ENCODE results near the gene MSANTD2.

Gene MSANTD2

DNA sequence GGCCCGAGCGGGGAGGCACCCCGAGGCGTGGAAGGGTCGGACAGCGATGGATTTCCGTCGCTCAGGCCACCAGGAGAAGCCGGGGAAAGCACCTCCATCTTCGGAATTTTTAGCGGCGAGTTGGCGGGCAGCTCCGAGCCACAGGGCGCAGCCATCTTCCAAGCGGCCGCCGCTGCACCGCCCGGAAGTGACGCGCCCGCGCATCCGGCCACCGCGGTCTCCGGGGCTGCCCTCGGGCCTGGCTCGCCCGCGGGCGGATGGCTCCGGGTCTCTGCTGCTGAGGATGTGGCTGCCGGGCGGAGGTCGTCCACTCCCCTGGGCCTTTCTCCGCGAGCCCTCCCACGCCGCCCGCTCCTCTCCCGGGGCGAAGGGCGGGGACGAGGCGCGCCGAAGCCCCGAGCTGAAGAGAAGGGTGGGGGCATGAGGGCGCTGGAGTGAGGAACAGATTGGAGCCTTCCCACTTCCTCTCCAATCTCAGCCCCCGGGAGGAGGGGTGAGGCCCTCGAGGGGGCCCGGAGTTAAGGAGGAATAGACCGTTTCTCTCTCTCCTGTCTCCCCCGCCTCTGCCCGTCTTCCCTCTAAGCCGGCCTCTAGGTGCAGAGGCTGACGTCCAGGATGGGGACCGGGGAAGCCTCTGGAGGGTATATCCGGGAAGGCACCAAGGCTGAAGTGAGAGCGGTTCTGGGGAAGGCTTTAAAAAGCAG, at the start of gene MSANTD2:
MSANTD2 (minus strand) TSS at position 181 of the 704 bp plus-strand sequence; CDS start at position 155, 26 bp downstream.
- DNase-seq, result peak; percentile 83

DNA sequence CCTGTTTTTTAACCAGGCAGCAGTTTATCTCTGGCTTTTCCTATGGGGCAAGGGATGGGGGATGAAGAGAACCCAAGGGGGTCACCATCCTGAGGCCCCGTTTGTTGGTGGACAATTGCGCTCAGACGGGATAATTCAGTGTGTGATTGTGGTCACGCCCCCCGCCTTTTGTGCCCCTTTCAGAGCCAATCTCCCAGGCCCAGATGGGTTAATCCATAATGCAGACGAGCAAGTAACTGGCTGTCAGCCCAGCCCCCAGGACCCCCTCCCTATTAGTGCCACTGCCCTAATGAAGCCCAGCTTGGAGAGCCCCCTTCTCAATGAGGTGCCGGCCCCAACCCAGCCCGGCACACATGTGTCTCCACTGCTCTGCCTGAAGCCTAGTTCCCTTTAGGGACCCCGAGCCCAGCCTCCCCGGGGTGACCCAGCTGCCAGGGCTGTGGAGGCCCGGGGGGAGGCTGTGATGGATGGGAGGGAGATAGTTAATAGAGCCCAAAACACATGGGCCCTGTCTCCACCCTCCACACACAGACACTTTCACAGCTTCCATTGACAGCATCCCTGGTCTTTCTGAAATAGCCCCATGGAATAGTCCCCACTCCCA, 46.0 kb upstream of the MSANTD2 start:
- no peak for DNase-seq

DNA sequence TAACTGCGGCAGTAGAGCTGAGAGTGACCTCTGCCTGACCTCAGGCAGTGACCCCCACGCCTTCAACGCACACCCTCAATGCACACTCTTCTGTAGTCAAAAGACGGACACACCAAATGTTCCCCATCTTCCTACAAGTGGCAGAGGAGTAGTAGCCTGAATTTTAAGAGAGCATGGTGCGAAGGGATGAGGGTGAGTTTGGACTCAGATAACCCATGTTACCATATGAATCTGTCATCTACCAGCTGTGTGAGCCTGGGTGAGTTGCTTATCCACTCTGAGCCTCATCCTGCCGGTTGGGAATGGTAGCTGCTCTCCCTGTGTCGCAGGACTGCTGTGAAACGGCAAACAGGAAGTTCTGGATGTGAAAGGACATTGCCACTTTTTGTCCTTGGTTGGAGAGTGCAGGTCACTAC, 44.5 kb upstream of the MSANTD2 start:
- no peak for DNase-seq

DNA sequence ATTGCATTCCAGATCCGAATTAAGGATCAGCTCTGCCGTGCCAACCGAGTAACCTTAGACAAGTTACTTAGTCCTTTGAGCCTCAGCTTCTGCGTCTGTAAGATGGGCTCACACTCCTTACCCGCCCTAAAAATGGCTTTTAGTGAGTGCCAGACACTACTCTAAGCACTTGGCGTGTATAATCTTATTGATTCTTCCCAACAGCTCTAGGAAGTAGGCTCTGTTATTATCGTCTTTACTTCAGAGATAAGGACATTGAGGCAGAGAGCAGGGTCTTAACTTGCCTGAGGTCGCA, 43.4 kb upstream of the MSANTD2 start:
- DNase-seq, result no peak

DNA sequence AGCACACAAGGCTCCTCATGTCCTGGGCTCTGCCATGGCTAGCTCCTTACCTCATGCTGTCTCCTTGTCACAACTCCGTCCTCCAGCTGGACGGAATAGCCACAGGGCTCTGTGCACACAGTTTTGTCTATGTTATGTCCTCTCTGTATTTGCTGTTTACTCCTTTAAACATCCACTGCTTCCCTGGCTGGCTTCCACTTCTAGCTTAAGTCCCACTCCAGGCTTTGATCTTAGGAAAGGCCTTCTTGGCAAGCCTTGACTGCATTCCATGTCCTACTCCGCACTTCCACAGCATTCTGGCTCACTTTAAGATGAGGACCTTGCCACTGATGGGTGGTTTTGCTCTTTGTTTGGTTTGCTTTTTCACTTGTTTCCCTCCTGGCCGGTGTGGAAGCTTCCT, 42.1 kb upstream of the MSANTD2 start:
- DNase-seq, result no peak

DNA sequence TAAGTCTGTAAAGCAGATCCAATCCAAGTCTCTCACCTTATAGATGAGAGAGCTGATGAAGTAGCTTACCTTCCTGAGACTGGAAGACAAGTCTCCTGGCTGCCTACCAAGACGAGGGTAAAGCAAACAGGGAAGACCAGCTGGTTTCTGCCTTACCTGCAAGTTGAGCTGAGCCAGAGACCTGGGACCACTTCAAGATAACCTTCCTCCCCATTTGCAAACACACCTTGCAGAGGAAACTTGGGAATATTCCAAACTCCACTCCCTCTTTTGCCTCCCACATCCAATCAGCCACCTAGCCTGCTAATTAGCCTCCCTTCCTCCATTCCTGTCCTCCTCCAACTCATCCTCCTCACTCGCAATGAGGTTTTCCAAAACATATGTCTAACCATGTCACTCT, 41.6 kb upstream of the MSANTD2 start:
- DNase-seq, result no peak

DNA sequence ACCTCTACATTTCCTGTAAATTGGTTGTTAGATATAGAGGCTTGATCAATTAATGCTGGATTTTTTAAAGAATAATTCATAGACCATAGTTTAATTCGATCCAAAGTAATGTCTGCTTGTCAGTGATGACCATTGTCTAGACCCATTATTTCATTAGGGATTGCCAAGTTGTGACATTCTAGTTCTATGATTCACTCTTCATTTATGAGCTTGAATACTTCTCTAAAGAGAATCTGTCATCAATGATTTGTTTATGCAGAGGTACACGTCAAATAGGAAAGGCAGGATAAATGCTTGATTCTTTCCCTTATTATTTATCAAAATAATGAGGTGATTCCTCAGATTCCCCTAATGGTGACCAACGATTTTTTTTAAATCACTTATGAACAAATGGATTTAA, 41.0 kb upstream of the MSANTD2 start:
- DNase-seq, result no peak

DNA sequence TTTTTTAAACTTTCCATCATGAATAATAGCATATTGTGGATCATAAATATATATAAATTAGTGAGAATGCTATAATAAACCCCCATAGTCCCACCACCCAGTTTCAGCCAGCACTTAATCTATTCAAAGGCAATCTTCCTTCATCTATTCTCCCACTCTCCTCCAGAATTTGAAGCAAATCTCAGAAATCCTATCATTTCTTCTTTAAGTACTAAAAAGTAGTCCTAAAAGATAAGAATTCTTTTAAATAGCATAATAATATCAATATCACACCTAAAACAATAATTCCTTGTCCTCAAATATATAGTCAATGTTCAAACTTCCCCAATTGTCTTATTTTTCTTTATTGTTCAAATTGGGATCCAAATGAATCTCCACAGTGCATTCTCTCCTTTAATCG, 40.5 kb upstream of the MSANTD2 start:
- DNase-seq, result no peak

DNA sequence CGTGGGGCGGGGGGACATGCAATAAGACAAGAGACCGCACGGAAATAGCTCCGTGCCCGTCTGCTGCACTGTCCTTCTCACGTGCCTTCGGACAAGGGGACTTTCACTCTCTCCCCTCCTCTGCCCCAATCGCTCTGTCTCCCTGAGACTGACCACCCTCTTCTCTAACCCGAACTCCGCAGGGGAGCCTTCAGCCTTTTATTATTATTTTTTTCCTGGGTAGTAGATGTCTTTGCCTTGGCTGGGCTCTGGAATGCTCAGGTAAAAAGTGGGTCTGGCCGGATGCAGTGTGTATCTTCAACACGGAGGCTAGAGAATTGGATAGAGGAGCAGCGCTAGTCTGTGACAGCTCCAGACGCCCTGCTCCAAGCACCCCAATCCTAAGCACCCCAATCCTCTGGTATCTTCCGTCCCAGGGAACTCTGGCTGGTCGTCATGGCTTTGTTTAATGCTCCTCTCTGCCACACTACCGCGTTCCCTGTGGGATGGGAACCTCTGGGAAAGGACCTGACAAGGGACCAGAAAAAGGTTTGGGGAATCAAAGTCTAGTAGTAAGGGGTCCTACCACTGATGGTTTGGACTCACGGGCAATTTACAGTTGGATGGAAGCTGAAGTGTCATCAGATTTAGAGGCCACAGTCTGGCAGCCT, 39.9 kb upstream of the MSANTD2 start:
- no peak for DNase-seq

DNA sequence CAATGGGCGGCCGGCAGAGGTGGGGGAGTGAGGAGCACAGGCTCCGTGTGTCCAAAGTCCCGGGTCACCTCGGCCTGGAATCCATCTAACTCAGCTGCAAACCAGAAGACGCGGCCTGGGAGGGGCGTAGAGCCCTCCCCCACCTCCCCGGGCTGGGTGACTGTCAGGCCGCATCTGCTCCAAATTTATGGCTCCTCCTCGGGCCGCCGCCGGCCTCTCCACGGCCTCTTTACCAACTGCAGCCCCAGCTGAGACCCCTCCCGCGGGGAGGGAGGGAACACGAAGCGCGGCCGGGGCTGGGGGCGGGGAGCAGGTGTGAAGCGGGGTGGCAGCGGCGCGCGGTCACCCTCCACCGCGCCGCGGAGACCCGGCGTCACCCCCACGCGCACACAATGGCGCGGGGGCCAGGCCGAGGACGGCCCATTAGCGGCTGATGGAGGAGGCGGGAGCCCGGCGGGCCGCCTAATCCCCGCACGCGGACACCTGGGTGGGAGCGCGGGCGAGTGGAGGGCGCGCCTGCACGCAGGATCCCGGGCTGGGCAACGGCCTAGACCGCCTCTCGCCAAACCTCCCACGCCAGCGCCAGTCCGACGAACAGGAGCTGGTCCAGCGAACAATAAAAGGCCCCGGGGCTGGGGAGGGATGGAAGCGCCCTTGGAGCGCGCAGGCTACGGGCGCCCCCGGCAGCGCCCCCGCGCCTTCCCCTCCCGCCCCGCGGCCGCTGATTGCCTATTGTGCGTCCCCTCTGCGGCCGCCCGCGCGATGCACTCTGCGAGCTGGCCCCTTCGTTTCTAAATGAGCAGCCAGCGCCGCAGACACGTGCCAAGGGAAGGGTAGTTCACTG, 39.1 kb upstream of the MSANTD2 start:
- DNase-seq, result peak; percentile 60

DNA sequence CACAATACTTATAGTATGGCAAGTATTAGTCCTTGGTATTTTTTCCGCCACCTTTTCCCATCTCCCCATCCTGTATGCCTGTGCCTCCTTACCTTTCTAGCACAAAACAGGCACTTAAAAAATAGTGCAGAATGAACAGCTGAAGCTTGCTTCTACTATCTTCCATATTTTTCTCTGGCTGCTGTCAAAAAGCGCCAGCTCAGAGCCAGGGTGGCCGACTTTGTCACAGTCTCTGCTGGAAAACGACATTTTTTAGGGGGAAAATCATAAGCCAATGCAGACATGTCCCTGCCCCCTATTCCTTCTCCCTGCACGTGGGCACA, 38.6 kb upstream of the MSANTD2 start:
- no peak for DNase-seq

DNA sequence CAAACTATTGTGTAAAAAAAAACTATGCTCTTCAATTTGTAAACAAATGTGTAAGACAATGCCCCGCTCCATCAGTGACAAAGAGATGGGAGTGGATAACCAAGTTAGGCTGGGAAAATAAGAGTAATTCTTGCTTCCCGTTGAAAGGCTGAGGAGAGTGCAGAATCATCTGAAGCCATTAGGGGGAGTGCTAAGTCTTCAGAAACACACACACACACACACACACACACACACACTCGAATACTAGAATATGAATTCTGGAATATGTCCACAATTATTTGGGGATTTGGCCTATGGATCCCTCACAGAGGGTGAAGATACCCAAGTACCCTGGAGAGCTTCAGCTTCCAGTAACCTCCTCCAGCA, 37.3 kb upstream of the MSANTD2 start:
- peak; percentile 64 for DNase-seq

DNA sequence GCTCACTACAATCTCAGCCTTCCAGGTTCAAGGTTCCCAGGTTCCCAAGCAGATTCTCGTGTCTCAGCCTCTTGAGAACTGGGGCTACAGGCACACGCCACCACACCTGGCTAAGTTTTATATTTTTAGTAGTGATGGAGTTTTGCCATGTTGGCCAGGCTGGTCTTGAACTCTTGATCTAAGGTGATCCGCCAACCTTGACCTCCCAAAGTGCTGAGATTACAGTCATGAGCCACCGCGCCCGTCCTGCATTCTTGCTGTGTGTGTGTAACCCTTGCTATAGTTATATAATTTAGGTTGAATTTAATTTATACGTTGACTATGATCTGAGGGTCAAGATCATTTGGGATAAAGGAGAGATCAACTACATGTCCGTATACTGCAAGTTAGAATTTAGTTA, 35.7 kb upstream of the MSANTD2 start:
- DNase-seq, result no peak

DNA sequence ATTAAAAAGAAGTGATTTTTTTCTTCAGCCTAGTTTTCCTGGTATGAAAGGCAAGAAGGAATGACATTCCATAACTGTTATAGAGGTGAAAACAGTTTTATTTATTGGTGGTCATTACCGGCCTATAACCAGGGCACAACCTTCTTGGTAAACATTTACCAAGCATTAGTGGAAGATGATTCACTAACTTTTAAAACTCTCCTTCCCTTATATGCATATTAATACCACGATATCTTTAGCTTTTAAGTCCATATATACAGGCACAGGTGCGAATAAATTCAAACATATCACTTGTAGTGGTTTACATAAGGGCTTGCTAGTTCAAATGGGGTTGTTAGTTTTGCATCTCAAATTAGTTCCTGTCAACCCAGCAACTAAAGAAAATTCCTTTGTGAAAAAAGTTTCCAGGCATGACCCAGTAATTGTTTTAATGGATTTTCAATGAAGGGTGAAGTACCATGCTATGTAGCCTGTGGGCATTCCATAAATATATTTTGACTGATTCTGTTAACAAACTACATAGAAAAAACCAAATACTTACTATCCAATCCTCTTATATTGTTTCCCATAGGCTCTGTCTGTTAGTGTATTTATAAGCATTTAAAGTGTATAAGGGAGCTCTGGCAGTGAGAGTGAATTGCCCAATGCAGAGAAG, 34.4 kb upstream of the MSANTD2 start:
- no peak for DNase-seq

DNA sequence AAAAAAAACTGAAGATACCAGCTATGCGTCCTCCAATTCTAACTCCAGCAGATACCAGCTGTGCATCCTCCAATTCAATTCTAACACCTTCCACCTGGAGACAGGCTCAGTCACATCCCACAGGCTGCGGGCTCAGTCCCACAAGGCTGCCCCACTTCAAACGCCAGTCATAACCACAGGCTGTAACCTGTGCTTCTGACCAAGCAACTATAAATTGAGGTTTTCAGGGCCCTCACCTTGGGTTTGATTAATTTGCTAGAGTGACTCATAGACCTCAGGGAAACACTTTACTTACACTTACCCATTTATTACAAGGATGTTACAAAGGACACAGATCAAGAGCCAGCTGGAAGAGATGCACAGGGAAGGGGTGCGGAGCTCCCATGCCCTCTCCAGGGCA, 32.4 kb upstream of the MSANTD2 start:
- no peak for DNase-seq

DNA sequence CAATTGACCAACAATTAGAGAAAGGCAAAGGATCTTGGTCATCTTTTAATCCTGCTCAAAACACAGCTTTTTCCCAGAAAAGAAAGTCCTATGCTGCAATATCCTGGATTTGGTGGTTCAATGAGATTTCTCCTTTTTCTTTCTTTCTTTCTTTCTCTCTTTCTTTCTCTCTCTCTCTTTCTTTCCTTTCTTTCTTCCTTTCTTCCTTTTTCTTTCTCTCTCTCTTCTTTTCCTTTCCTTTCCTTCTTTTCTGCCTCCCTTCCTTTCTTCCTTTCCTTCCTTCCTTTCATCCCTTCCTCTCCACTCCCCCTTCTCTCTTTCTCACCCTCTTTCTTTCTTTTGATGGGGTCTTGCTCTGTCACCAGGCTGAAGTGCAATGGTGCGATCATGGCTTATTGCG, 31.7 kb upstream of the MSANTD2 start:
- DNase-seq, result no peak

DNA sequence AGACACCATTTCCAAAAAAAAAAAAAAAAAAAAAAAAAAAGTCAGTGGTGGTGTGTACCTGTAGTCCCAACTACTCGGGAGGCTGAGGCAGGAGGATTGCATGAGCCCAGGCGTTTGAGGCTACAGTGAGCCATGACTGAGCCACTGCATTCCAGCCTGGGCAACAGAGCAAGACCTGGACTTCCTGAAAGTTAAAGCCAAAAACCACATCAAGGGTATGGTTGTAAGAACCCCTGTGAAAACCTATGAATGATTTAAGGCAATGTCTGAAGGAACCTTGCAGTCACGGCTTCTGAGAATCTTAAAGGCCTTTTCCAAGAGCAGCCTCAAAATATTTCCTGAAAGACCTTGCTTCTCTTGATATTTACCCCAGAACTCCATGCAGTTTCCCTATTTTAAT, 30.5 kb upstream of the MSANTD2 start:
- no peak for DNase-seq

DNA sequence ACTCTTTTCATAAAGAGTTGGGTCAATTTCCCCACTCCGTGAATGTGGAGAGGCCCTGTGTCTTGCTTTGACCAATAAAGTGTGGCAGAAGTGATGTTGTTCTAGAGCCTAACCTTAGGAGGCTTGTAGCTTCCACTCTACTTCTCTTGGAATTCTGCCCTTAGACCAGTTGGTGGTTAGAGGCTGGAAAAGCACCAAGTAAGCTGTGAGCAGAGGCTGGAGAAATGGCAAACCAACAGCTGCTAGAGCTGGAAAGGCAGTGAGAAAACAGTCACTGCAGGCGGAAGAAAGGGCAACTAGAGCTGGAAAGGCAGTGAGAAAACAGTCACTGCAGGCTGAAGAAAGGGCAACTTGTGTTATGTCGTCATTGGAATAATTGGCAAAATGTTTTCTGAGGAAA, 29.8 kb upstream of the MSANTD2 start:
- no peak for DNase-seq

DNA sequence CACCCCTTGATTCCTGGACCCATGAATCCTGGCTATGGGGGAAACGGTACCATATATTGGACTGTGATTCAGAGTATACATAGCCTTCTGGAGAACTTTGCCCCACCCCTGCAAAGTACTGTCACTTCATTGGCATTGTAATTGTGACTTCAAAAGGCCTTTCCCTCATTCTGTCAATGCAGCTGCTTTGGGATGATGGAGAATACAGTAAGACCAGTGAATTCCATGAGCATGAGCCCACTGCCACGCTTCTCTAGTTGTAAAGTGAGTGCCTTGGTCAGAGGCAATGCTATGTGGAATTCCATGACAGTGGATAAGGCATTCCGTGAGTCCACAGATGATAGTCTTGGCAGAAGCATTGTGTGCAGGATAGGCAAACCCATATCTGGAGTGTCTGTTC, 25.7 kb upstream of the MSANTD2 start:
- DNase-seq, result no peak

DNA sequence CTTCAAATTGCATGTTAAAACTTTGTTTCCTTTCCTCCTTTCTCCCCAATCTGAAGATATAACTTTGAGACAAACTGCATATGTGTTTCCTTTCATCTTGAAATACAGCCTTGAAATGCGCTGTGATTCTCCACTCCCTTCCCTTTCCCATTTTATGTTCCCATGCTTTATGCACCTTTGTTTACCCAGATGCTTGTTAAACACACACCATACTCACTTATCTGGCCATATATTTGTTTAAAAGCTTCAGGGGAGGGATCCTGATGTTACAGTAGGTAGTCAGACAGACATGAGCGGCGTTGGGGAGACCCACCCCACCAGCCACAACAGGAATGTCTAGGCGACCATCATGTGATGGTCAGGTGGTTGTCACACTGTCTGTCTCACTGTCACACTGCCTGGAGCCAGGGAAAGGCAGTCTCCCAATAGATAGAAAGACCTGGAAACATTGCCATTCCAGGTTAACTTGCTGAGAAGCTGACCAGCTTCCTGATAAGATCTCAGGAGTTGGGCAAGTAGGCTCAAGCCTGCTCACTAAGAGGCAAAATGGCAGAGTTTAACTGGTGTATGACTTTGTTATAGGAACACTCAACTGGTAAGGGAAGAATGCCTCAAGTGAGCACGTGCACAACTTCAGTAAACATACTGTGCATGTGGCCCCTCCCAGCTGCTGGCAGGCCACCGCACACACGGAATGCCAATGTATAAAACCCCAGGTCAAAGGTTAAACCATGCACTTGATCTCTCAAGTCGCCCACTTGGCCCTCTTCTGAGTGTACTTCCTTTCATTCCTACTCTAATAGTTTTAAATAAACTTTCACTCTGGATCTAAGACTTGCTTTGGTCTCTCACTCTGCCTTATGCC, 23.5 kb upstream of the MSANTD2 start:
- DNase-seq, result peak; percentile 4

DNA sequence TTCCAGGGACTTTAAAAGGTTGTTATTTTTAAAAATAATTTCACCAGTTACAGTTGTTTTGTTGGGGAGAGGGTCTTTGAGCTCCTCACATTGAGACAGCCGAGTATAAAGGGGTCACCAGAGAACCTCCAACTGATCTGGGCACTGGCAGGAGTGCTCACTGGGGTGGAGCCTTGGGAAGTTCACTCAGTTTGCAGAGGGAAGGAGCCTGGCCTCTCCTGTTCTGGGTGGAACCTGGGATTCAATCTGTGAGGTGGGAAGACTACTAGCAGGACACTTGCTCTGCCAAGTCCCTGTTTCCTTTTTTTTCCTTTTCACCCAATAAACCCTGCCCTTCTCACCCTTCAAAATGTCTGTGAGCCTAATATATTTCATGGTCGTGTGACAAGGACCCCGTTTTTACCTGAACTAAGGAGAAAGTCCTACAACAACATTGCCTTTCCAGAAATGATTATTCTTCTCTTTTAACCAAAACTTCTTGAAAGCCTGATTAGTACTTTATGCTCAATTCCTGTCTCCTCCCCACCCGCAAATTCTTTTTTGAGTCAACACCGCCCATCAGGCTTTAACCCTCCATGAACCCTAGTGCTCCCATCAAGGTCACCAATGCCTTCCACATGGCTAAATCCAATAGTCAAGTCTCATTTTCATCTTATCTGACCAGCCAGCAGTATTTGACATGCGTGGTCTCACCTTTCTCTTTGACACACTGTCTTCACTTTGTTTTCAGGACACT, 22.0 kb upstream of the MSANTD2 start:
- no peak for DNase-seq

DNA sequence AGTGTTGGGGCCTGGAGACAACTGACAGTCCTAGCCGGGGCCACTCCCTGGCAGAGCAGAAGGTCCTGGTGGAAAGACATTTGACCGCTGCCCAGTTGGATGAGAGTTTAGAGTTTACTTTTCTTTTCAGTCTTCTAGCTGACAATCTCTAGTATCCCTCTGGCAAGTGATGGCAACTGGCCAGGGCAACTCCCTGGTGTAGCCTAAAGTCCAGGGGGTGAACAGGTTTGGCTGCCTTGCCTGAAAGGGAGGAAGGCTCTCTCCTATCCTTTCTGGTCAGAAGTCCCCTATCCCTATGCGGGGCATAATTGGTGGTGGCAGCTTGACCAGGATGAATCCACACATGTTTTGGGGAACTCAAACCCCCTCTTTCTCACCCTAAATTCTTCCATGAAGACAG, 16.8 kb upstream of the MSANTD2 start:
- no peak for DNase-seq

Measured in NCI-H146 (cell line).